Activated T-cell treated with anti-CD3 and anti-CD28 coated beads for 1 hour (primary cell): ENCODE data around the gene CMTR1.
"Not testable (repeated sequence)": the region's sequence is repeated elsewhere in the genome, so short reads cannot be mapped to it uniquely, and the experiment has no call there.

ENCODE experiments used
- DNase-seq: peaks from one replicate; pipeline ENCODE4 v3.0.0-alpha.2; 2020; ENCODE audit warnings: low read depth

Gene CMTR1, protein sequence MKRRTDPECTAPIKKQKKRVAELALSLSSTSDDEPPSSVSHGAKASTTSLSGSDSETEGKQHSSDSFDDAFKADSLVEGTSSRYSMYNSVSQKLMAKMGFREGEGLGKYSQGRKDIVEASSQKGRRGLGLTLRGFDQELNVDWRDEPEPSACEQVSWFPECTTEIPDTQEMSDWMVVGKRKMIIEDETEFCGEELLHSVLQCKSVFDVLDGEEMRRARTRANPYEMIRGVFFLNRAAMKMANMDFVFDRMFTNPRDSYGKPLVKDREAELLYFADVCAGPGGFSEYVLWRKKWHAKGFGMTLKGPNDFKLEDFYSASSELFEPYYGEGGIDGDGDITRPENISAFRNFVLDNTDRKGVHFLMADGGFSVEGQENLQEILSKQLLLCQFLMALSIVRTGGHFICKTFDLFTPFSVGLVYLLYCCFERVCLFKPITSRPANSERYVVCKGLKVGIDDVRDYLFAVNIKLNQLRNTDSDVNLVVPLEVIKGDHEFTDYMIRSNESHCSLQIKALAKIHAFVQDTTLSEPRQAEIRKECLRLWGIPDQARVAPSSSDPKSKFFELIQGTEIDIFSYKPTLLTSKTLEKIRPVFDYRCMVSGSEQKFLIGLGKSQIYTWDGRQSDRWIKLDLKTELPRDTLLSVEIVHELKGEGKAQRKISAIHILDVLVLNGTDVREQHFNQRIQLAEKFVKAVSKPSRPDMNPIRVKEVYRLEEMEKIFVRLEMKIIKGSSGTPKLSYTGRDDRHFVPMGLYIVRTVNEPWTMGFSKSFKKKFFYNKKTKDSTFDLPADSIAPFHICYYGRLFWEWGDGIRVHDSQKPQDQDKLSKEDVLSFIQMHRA

DNA sequence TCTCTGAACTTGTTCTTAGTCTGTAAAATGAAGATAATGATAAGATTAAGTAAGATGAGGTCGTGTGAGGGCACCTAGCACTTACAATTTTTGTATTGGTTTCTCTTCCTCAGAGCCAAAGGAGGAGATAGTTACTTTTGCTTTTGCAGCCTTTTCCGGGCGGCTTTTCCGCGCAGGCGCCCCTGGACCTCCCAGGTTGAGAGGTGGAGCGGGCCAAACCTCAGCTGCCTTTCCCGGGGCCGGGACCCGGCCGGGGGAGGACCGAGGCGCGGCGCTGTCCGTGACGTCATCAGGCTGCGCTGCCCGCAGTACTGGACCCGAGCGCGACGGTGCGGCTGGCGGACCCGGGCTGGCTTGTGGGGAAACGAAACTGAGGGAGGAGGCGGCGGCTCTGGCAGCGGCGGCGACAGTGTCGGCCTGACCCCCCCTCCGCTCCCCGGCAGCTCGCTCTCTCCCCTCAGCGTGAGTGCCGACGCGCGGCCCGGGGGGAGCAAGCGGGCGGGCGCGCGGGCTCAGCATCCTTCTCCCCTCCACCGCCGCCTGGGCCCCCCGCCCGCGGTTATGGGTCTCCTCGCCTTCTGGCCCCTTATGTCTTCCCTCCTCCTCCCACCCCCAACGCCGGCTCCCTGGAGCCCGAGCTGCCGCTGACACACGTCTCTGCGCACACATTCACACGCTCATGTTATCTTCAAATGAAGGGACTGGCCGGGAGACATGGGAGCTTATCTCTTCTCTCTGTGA, at the start of gene CMTR1:
TSS of gene CMTR1 (plus strand) at position 306 of the 741 bp plus-strand sequence. CDS start 2,409 bp downstream, outside the sequence.
- DNase-seq: peak; percentile 91

DNA sequence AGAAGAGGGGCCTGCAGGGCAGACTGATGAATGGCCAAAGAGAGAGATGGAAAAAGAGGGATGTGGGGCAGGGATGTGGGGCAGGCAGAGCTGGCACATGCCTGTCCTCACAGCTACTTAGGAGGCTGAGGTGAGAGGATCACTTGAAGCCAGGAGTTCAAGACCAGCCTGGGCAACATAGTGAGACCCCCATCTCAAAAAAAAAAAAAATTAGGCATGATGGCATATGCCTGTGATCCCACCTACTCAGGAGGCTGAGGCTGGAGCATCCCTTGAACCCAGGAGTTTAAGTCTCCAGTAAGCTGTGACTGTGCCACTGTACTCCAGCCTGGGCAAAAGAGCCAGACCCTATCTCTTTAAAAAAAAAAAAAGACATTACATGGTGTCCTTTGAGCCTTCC, 44.4 kb upstream of the CMTR1 start:
- DNase-seq: no peak

DNA sequence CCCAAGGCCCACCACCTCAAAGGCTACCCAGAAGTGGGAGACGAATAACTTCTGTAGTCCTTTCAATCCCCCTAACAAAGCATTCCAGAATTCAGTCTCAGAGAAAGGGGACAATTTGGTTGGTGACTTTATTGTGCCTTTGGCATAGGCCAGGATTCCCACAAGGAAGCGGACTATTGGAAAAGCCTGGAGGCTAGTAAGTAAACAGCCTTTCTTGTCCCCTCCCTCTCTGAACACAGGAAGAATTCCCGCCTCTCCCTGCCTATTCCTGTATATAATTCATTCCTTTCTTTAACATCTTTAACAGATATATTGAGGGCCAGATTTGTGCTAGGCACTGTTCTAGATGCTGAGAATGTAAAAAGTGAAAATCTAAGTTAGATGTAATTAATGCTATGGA, 43.2 kb upstream of the CMTR1 start:
- no peak for DNase-seq

DNA sequence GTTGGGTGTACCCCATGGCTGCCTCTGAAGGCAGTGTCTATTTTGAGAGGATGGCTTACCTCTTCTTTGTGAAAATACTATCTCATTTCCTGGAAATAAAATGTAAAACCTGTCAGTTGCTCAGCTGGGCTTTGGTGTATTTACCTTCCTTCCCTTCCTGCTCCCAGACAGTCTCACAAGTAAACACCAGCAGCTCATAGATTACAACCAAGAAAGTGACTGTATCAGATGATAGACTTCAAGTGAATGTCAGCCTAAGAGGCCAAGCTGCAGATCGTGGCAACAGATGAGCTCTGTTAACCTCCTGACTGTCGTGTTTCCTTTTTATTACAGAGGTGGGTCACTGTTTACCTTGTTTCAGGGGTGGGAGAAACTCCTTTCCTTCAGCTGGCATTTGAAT, 41.9 kb upstream of the CMTR1 start:
- DNase-seq: no peak

DNA sequence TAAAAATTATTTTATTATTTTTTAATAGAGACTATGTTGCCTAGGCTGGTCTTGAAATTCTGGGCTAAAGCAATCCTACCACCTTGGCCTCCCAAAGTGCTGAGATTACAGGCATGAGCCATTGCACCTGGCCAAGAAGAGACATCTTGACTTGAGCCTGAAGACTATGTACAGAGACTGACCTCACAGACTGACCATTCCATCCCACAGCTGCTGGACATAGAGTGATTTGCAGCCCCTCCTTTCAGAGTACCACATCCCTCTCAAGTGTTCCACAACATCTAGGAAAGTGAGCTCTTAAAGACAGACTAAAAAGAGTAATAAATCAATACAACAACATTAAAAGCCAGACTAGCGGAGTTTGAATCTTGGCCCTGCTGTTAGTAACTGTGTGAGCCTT, 40.2 kb upstream of the CMTR1 start:
- DNase-seq: no peak

DNA sequence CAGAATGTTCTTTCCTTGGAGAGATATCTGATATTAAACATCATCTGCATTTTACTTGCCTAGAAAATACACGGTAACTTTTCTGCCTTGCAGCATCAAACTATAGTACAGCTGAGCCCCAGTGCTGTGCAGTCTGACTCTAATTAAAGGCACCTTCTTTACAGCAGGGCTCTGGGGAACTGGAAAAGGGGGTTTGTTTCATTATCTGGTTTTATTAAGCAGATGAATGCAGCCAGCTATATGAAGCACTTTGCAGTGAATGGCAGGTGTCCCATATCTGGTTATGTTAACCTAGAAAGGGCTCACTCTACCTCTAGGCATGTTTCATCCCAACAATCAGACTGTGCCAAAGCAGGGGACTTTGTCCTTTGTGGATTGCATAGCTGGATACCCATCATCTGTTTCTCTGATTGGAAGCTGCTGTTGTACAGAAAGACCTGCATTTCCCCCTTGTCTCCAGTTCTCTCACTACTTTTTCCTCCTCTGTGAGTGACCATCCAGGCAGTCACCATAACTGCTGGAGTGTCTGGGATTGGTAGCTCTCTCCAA, 39.6 kb upstream of the CMTR1 start:
- DNase-seq: no peak

DNA sequence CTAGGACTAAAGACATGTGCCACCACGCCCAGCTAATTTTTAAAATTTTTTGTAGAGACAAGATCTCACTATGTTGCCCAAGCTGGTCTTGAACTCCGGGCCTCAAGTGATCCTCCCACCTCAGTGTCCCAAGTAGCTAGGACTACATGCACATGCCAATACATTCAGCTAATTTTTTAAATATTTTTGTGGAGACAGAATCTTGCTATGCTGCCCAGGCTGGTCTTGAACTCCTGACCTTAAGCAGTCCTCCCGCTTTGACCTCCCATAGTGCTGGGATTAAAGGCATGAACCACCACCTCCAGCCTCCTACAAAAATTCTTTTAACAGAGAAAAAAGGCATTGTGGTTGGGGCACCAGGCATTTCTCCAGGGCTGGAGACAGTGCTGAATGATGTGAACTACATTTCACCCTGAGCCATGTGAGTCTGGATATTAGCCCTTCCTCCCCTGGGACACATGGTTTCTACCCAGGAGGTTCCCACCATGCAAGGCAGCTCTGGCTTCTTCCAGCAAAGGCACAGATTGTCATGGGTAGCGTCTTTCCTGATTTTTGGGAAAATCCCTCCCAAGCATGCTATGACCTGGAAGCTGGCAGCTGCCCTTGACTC, 36.3 kb upstream of the CMTR1 start:
- DNase-seq: no peak

DNA sequence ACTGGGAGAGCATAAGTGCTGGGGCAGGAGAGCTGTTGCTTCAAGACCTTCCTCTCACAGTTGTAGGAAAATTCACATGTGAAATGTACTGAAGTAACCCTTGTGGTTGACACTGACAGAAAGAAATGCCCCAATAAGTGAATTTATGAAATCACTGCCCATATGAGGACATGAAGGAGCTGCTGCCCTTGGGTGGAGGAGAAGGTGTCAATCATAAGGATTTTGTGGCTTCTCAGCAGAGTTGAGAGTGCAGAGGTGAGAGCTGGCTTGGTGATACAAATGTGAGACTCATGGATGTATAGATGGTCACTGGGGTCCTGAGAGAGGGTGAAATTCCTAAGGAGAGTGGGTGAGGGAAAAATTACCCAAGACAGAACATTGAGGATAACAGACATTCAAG, 33.9 kb upstream of the CMTR1 start:
- DNase-seq: no peak

DNA sequence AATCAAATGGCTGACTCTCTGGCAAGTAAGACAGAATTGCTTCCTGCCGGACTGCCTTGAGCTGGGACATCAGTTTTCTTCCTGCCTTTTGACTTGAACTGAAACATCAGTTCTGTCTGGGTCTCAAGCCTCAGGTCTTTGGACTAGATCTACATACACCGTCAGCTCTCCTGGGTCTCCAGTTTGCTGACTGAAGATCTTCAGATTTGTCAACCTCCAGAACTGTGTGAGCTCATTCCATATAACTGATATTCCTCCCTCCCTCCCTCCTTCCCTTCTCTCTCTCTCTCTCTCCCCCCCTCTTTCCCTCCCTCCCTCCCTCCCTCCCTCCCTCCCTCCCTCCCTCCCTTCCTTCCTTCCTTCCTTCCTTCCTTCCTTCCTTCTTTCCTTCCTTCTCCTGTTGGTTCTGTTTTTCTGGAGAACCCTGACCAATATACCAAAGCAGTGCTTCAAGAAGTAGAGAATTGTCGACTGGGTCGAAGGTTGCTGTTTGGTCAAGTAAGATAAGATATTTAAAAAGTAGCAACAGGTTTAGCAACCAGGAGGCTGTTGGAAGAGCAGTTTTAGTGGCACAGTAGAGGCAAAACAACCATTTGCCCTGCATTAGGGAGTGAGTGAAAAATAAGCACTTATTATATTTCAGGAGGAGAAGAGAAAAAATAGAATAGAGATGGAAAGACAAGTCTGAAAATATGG, 33.1 kb upstream of the CMTR1 start:
- DNase-seq: no peak

DNA sequence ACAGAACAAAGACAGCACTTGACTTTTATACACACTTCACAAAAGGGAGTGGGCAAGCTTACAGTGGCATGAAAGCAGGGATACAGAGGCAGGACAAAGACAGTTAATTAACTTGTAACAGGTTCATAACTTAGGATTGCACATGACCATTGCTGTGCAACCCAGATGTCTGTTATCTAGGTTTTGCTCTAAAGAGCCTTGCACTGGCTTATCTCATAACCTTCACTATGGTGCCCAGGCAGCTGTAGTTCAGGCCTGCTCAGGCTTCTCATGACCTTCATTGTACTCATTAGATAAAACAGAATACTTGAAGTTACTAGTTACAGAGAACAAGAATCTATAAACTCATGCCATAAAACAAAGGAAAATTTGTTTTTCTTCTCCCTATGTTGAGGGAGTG, 31.4 kb upstream of the CMTR1 start:
- not testable (repeated sequence) for DNase-seq

DNA sequence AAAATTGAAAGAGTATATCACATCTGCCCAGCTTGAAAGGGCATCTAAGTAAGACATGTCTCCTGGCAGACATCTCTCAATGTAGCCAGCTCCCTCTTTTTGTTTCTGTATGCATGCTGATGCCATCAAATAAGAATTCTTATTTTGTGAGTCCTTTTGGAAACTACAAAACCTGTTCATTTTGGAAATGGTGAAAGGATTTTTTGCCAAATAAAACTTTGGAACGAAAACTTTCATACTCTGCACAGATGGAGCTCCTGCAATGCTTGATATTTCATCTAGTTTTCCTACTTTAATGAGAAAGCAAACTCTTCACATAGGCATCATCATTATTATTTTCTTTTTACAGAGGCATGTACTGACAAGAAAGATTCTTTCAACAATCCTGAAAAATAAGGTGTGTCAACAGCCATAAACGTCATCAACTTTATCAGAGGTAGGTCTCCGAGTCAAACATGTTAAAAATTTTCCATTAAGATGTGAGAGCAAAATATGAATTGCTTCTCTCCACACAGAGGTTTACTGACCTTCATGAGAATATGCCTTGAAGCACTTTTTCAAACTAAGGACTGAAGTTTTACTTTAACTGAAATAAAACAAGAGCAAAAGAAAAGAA, 26.2 kb upstream of the CMTR1 start:
- no peak for DNase-seq

DNA sequence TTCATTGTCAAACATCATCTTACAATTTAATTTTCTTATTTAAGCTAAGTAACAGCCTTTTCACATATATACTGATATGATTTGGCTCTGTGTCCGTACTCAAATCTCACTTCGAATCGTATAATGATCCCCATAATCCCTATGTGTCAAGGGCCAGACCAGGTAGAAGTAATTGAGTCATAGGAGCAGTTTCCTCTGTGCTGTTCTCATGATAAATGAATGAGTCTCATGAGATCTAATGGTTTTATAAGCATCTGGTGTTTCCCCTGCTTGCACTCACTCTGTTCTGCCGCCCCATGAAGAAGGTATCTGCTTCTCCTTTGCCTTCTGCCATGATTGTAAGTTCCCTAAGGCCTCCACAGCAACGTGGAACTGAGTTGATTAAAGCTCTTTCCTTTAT, 25.1 kb upstream of the CMTR1 start:
- DNase-seq: no peak

DNA sequence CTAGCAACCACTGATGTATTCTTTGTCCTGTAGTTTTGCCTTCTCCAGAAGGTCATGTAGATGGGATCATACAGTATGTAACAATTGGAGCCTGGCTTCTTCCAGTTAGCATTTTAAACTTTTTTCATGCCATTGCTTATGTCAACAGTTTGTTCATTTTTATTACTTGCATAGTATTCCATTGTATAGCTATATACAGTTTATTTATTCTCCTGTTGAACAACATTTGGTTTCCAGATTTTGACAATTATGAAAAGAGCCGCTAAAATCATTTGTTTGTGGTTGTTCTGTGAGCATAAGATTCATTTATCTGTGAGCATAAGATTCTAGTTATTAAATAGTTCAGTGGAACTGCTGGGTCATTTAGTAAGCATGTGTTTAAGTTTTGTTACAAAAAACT, 23.5 kb upstream of the CMTR1 start:
- no peak for DNase-seq

DNA sequence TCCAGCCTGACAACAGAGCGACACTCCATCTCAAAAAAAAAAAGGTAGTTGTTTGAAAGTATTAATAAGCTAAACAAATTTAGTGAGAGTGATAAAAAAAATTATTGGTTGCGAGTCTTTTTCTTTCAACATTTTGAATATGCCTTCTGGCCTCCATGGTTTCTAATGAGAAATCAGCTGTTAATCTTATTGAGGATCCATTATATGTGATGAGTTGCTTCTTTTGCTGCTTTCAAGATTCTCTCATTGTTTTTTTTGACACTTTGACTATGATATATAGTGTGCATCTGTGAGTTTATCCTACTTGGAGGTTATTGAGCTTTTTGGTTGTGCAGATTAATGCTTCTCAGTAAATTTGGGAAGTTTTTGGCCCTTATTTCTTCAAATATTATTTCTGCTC, 15.6 kb upstream of the CMTR1 start:
- no peak for DNase-seq

DNA sequence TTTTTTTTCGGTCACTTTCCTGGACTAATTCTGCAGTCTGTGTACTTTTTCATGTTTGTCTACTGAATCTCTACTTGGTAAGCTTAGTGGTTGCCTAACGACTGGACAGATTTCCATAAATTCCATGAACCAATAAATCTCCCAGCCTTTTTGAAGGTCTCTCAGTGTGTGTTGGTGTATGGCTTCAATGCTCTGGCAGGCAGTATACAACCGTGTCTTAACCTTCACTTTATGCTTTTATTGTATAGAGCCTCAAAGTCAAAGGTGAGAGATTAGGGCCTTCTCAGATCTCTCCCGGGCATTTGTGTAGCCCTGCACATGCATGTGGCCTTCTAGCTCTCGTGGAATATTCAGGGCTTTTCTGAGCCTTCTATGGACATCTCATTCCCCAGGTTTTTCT, 14.3 kb upstream of the CMTR1 start:
- DNase-seq: no peak

DNA sequence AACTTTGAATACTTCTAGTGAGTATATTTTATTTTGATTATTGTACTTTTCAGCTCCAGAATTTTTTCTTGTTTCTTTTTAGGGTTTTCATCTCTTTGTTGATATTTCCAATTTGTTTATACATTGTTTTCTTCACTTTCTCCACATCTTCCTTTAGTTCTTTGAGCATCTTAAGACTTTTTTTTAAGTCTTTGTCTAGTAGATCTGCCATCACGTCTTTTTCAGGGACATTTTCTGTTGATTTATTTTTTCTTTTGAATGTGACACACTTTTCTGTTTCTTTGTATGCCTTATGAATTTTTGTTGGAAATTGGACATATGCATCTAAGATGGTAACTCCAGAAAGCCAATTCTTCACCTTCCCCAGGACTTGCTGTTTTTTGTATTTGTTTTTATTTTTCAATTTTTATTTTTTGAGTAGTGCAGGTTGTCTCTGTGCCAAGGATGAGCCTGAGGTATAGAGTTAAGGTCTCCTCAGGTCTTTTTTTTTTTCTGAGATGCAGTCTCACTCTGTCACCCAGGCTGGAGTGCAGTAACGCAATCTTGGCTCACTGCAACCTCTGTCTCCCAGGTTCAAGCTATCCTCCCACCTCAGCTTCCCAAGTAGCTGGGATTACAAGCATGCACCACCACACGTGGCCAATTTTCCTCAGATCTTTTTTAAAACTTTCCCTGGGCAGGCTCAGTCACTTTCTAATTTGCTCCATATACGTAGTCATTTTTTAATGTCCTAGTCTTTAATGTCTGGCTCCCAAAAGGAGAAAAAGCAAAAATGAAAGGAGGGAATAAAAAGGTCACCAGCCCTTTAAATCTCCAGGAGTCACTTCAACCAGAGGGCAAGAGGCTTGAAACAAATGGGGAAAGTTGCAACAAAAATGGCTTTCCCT, 6.7 kb upstream of the CMTR1 start:
- no peak for DNase-seq

DNA sequence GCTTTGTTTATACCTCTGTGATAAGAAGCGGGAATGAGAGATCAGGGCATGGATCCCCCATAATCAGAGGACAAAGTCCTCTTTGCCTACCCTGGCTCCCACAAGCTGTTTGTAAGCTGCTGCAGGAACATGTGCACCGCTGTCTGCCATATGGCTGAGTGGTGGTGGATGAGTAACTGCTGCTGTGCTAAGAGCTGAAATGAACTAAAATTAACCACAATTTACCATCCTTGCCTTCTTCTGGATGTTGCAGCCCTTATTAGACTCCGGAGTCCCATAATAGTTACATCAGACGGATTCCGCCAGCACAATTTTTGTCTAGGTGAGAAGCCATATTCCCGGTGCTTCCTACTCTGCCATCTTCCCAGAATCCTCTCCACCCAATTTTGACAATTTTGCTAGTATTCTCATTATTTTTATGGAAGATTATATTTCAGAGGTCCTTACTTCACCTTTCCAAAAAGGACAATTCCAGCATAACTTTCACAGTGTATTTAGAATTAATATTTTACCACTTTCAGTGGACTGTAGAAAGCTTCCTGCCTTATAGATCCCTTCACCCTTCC, 6.0 kb upstream of the CMTR1 start:
- no peak for DNase-seq

DNA sequence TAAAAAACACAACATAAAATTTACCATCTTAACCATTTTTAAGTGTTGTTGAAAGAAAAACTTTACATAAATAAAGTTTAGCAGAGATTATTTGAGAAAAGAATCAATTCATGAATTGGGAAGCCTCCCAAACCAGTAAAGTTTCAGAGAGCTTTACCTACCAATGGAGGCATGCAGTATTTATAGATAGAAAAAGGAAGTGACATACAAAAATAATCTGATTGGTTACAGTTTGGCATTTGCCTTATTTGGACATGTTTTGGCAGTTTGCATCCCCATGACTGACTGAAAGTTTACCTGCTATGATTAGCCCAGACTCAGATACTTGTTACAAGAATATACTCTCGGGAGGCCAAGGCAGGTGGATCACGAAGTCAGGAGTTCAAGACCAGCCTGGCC, 3.7 kb upstream of the CMTR1 start:
- no peak for DNase-seq

DNA sequence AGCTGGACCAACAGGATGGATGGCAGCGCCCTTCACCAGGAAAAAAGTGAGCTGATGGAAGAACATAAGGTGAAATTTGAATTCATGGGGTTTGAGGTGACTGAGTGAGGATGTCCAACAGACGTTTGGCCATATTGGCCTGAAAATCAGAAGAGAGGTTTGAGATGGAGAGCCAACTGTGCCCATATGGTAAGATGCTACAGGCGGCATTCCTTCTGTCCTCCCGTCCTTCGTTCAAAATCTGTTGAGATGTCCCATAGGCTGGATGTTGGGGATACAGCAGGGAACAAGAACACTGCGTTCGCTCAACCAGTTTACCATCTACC, 468 bp upstream of the CMTR1 start:
- no peak for DNase-seq
